Activated T-cell treated with anti-CD3 and anti-CD28 coated beads for 48 hours (primary cell): Measurements from ENCODE around the gene FBXO34.
A peak's percentile ranks its signal among the peaks of the same experiment; 100 is the strongest.
"Not testable (repeated sequence)": the region's sequence is repeated elsewhere in the genome, so short reads cannot be mapped to it uniquely, and the experiment has no call there.

Experiments
- DNase-seq: peaks from one replicate; pipeline ENCODE4 v3.0.0-alpha.2; 2020; ENCODE audit warnings: low read depth

The FBXO34 gene

GRCh38 chr14:55309761-55310365 is 38.6 kb downstream of the FBXO34 start:
- no peak for DNase-seq

- not testable (repeated sequence) for DNase-seq
Observed at GRCh38 chr14:55312379-55313030, 41.3 kb downstream of the FBXO34 start.

- DNase-seq, result no peak
Observed at GRCh38 chr14:55313480-55313879, 42.3 kb downstream of the FBXO34 start.

GRCh38 chr14:55314449-55314848 is 43.2 kb downstream of the FBXO34 start:
- no peak for DNase-seq

DNA sequence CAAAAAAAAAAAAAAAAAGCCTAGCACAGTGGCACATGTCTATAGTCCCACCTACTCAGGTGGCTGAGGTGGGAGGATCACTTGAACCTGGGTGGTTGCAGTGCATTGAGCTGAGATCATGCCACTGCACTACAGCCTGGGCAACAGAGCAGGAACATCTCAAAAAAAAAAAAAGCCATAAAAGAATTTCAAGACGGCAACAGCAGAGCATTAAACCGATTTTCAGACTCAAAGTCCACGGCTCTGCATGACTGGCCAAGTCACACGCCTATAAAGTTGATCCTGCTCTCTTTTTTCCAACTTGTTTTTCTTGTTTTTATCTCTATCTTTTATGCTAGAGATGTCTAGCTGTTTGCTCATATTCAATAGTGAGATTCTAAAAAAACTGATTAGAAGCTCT is 45.3 kb downstream of the FBXO34 start:
- no peak for DNase-seq

DNA sequence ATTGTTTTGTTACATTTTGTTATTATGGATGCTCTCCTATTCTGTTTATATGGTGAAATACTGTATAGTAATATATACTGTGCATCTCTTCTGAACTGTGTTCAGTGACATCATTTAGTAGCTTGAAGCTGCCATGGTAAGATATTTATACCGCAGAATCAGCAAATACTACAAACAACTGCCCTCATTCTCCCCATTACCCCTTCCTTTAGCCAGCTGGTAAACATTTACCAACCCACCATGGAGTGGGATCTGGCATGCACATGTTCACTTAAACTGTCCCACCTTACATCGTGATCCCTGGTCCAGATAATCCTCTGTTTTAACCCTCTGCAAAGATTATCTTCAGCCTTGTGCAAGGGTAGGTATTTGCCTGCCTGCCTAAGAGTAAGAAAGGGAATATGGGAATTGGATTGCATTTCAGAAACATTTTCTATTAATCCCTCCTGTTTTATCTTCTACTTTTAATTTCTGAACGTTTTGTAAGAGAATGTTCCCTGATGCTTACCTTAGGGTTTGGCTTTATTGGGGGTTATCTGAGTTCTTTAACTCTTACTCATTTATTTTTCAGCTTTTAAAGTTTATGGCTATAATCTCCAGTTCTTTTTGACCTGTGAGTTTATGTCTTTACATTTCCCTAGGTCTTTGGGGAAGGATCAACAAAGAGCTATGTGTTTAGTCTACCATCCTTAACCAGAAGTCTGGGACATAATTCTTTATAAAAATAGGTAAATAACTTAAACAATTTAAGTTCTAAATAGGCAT is 46.5 kb downstream of the FBXO34 start:
- DNase-seq, result no peak

DNA sequence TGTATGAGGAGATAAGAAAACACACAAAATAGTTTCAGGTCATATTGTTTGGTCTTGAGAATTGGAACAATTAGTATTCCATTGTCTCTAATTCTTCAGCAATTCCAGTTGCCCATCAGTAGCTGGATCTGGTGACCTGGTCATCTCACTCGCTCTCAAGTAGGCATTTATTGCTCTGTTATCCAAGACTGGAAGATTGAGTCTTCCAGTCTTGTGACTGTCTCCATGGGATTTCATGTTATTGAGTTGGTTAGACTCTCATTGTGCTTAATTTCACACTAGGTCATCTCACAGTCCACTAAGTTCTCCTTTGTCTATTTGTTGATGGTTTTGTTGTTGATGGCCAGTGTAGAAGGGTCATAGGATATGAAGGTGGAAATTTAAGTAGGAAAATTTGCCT is 47.5 kb downstream of the FBXO34 start:
- no peak for DNase-seq

- DNase-seq, result no peak
Observed at GRCh38 chr14:55323910-55324309, 52.7 kb downstream of the FBXO34 start.

DNA sequence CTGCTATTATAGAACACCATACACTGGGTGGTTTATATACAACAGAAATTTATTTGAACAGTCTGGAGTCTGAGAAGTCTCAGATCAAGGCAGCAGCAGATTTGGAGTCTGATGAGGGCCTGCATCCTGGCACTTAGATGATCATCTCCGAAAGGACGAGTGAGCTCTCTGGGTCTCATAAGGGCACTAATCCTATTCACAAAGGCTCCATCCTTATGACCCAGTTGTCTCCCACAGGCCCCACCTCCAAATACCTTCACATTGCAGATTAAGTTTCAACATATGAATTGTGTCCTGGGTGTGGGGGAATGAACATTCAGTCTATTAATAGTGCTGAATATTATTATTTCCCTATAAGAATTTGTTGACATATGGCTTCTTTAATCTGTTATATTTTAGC is 53.6 kb downstream of the FBXO34 start:
- DNase-seq, result no peak

DNA sequence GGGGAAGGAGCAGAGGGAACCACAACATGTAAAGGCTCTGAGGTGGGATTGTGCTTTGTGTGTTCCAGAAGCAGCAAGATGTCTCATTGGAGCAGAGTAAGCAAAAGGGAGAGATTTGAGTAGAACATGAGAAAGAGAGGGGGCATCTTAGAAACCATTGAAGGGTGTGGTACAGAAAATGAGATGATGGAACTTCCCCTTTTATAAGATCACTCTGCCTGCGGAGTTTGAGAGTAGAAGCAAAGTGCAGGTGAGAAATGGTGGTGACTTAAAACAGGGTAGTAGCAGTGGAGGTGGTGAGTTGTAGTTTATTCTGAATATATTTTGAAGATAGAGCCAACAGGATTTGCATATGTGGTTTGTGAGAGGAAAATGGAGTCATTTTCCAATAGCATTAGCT is 56.0 kb downstream of the FBXO34 start:
- DNase-seq, result no peak

DNA sequence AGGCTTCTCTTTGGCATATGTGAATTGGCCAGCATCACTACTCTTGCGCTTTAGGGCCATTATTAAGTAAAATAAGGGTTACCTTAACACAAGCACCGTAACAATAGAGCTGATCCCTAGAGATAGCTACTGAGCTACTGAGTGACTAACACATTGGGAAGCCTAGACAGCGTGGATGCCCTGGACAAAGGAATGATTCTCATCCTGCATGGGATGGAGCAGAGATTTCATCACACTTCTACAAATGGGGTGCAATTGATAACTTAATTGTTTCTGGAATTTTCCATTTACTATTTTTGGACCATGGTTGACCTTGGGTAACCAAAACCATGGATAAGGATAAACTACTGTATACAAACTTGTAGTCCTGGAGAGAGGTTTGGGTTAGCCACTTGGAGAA is 57.1 kb downstream of the FBXO34 start:
- no peak for DNase-seq

- peak; percentile 45 for DNase-seq
Observed at GRCh38 chr14:55329999-55330710, 58.9 kb downstream of the FBXO34 start.

GRCh38 chr14:55332654-55333570 is 61.7 kb downstream of the FBXO34 start:
- DNase-seq, result no peak

- DNase-seq, result no peak
Observed at GRCh38 chr14:55333711-55334485, 62.7 kb downstream of the FBXO34 start.

DNA sequence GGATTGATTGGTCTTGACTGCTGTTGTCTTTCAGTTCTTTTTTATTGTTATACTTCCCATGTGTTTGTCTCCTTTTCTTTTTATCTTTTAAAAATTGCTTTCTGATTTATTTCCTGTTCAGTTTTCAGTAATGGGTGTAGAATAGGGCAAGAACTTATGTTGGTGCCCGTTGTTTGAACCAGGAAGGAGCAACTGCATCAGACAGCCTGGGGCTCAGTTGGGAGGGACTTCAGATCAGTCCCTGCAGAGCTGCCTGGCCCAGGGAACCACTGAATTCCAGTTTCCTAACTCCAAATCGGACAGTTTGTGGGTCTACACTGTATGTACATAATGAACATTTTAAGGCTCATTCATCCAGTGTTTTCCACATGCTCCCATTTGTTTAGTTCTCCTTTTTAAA is 64.9 kb downstream of the FBXO34 start:
- no peak for DNase-seq

DNA sequence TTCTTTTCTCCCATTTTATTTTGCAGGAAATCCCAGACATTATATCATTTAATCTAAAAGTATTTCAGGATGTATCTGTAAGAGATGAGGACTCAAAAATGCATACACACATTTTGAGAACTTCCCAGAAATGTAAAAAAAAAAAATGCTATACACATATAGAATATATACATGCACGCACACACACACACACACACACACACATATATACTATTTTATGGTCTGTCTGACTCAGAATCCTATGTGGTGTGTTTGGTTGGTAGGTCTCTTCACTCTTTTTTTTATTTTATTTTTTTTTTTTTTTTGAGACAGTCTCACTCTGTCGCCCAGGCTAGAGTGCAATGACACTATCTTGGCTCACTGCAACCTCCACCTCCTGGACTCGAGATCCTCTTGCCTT is 65.5 kb downstream of the FBXO34 start:
- DNase-seq, result no peak

DNA sequence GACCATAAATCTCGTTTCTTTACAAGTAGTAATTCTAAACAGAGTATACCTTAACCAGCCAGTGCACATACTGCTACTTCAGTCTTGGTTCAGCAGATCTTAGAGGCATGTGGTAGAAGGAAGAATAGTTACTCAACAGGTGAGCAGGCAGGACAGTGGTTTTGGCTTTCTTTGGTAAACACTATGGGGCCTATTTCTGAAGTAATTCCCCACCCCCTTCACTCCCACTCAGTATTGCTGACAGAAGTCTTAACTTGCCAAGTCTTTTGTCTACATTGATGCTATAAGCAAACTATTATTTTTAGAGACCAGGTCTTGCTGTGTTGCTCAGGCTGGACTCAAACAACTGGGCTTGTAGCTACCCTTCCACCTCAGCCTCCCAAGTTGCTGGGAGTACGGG is 68.5 kb downstream of the FBXO34 start:
- DNase-seq, result no peak

GRCh38 chr14:55340482-55340881 is 69.3 kb downstream of the FBXO34 start:
- no peak for DNase-seq

- no peak for DNase-seq
Observed at GRCh38 chr14:55341781-55342180, 70.6 kb downstream of the FBXO34 start.

DNA sequence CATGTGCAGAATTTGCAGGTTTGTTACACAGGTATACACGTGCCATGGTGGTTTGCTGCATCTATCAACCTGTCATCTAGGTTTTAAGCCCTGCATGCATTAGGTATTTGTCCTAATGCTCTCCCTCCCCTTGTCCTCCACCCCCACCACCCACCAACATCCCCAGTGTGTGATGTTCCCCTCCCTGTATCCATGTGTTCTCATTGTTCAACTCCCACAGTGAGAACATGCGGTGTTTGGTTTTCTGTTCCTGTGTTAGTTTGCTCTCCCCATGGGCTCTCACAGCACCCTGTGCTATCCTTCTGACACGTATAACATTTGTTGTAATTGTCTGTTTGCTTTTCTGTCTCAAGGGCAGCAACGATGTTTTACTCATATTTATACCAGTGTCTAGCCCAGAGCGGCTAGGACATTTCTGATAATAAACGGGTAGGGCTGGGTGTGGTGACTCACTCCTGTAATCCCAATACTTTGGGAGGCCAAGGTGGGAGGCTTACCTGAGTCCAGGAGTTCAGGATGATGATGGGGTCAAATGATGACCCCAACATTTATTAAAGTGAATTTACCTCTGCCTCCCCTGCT is 73.5 kb downstream of the FBXO34 start:
- DNase-seq, result not testable (repeated sequence)
